WTC11 (cell line): ENCODE measurements around the gene LRRC10. TPM values are rescaled to one million over a fixed set of nuclear protein-coding genes. Genes with fewer than 3 reads are reported as not detected.

Experiments used
- ATAC-seq: fragments of 200-7000 bp; cut with Tn5 transposase; 2 replicates; pipeline ENCODE4 v1.10.0; 2021; ENCODE audit warnings: mild to moderate bottlenecking, moderate library complexity
- CTCF ChIA-PET: fragments of 300-600 bp; sonication (Branson Sonifier 250); formaldehyde crosslinking; loops from one replicate; lab custom pipeline; 2021; ENCODE audit warnings: antibody characterized with exemption; lab: Charles Lee
- POLR2A ChIA-PET: fragments of 350-600 bp; sonication (Branson Sonifier 250); formaldehyde crosslinking; loops from one replicate; lab custom pipeline; 2021; ENCODE audit warnings: antibody characterized with exemption; lab: Charles Lee
- DNase-seq: peaks from one replicate; pipeline ENCODE4 v3.0.0; 2021; ENCODE audit warnings: low spot score
- H3K27ac Mint-ChIP-seq: 2 replicates; pipeline ENCODE4 v1.8.0; 2021; ENCODE audit warnings: mixed read lengths
- H3K27me3 Mint-ChIP-seq: 2 replicates; pipeline ENCODE4 v1.8.0; 2021; ENCODE audit warnings: low read depth, mild to moderate bottlenecking, moderate library complexity, mixed read lengths
- H3K36me3 Mint-ChIP-seq: 2 replicates; pipeline ENCODE4 v1.8.0; 2021; ENCODE audit warnings: mixed read lengths
- H3K4me1 Mint-ChIP-seq: 2 replicates; pipeline ENCODE4 v1.8.0; 2022; ENCODE audit warnings: mixed read lengths
- H3K4me3 Mint-ChIP-seq: 2 replicates; pipeline ENCODE4 v1.8.0; 2021; ENCODE audit warnings: mild to moderate bottlenecking, moderate library complexity, mixed read lengths
- H3K9me3 Mint-ChIP-seq: 2 replicates; pipeline ENCODE4 v1.8.0; 2021; ENCODE audit warnings: mixed read lengths
- ATF6 ChIP-seq: sonication (generic); formaldehyde crosslinking; IDR thresholded peaks from 2 replicates; pipeline ENCODE4 v1.8.1; 2023; ENCODE audit warnings: mild to moderate bottlenecking, missing genetic modification reagents
- CREB1 ChIP-seq: sonication (generic); formaldehyde crosslinking; IDR thresholded peaks from 2 replicates; pipeline ENCODE4 v1.8.0; 2023; ENCODE audit warnings: mild to moderate bottlenecking, missing genetic modification reagents
- FOXJ3 ChIP-seq: sonication (generic); formaldehyde crosslinking; IDR thresholded peaks from 2 replicates; pipeline ENCODE4 v1.9.0; 2021; ENCODE audit warnings: missing genetic modification reagents, mild to moderate bottlenecking, borderline replicate concordance
- IRF2 ChIP-seq: sonication (generic); formaldehyde crosslinking; IDR thresholded peaks from 2 replicates; pipeline ENCODE4 v1.8.0; 2022; ENCODE audit warnings: low read depth, missing genetic modification reagents, borderline replicate concordance
- MLX ChIP-seq: sonication (generic); formaldehyde crosslinking; IDR thresholded peaks from 2 replicates; pipeline ENCODE4 v1.8.1; 2023; ENCODE audit warnings: mild to moderate bottlenecking, missing genetic modification reagents, moderate library complexity
- MXD4 ChIP-seq: fragments of 250-450 bp; sonication (Bioruptor Pico); IDR thresholded peaks from 2 replicates; pipeline ENCODE4 v1.8.0; 2021; ENCODE audit warnings: mild to moderate bottlenecking, moderate library complexity, borderline replicate concordance
- MYBL2 ChIP-seq: sonication (generic); formaldehyde crosslinking; IDR thresholded peaks from 2 replicates; pipeline ENCODE4 v1.8.1; 2023; ENCODE audit warnings: mild to moderate bottlenecking, moderate library complexity, missing genetic modification reagents
- NFYB ChIP-seq: sonication (generic); formaldehyde crosslinking; conservative IDR thresholded peaks from 2 replicates; pipeline ENCODE4 v1.8.0; 2022; ENCODE audit warnings: low read depth, missing genetic modification reagents
- PREB ChIP-seq: sonication (generic); formaldehyde crosslinking; IDR thresholded peaks from 2 replicates; pipeline ENCODE4 v1.8.1; 2022; ENCODE audit warnings: mild to moderate bottlenecking, missing genetic modification reagents, moderate library complexity, borderline replicate concordance
- SMAD4 ChIP-seq: sonication (generic); formaldehyde crosslinking; IDR thresholded peaks from 2 replicates; pipeline ENCODE4 v1.8.0; 2022; ENCODE audit warnings: mild to moderate bottlenecking, missing genetic modification reagents
- TP53 ChIP-seq: sonication (generic); formaldehyde crosslinking; IDR thresholded peaks from 2 replicates; pipeline ENCODE4 v1.8.1; 2023; ENCODE audit warnings: mild to moderate bottlenecking, missing genetic modification reagents
- USF2 ChIP-seq: sonication (generic); formaldehyde crosslinking; IDR thresholded peaks from 2 replicates; pipeline ENCODE4 v1.8.1; 2023; ENCODE audit warnings: mild to moderate bottlenecking, missing genetic modification reagents, moderate library complexity
- ZBTB43 ChIP-seq: sonication (generic); formaldehyde crosslinking; IDR thresholded peaks from 2 replicates; pipeline ENCODE4 v1.8.1; 2023; ENCODE audit warnings: mild to moderate bottlenecking, missing genetic modification reagents
- ZMAT4 ChIP-seq: fragments of 250-450 bp; sonication (Bioruptor Pico); IDR thresholded peaks from 2 replicates; pipeline ENCODE4 v1.9.0; 2021; ENCODE audit warnings: mild to moderate bottlenecking
- ZNF232 ChIP-seq: sonication (generic); formaldehyde crosslinking; IDR thresholded peaks from 2 replicates; pipeline ENCODE4 v1.8.0; 2022; ENCODE audit warnings: mild to moderate bottlenecking, missing genetic modification reagents
- ZNF263 ChIP-seq: sonication (generic); formaldehyde crosslinking; IDR thresholded peaks from 2 replicates; pipeline ENCODE4 v1.8.1; 2022; ENCODE audit warnings: low read depth, mild to moderate bottlenecking, moderate library complexity, missing genetic modification reagents
- ZNF317 ChIP-seq: sonication (generic); formaldehyde crosslinking; IDR thresholded peaks from 2 replicates; pipeline ENCODE4 v1.8.1; 2023; ENCODE audit warnings: low read depth, mild to moderate bottlenecking, moderate library complexity, missing genetic modification reagents, borderline replicate concordance
- ZNF512 ChIP-seq: sonication (generic); formaldehyde crosslinking; IDR thresholded peaks from 2 replicates; pipeline ENCODE4 v1.8.1; 2022; ENCODE audit warnings: missing genetic modification reagents, borderline replicate concordance
- ZNF532 ChIP-seq: fragments of 250-450 bp; sonication (Bioruptor Pico); IDR thresholded peaks from 2 replicates; pipeline ENCODE4 v1.9.0; 2021; ENCODE audit warnings: mild to moderate bottlenecking, borderline replicate concordance
- ZSCAN18 ChIP-seq: fragments of 250-450 bp; sonication (Bioruptor Pico); IDR thresholded peaks from 2 replicates; pipeline ENCODE4 v2.1.2; 2022; ENCODE audit warnings: mild to moderate bottlenecking, moderate library complexity
- total RNA-seq: library from RNA; stranded (reverse); gene quantifications from 3 replicates; pipeline ENCODE4 v1.2.3, GENCODE V29; 2021

The LRRC10 gene
- total RNA-seq, 1 experiment from 2014 or later: not detected

GRCh38 chr12:69642531-69642930, 31.8 kb upstream of the LRRC10 start (continued):
- TF ChIP-seq ZNF532 (CRISPR knock-in tag) (no peak), ZBTB43 (no peak), ZNF263 (CRISPR knock-in tag) (no peak), ZNF317 (no peak), ZNF512 (CRISPR knock-in tag) (no peak), ZSCAN18 (CRISPR knock-in tag) (no peak), CREB1 (no peak), MLX (no peak)

- no peaks in the 10 kb centered on the region for H3K9me3 Mint-ChIP-seq
- H3K36me3 Mint-ChIP-seq: no peaks in the 10 kb centered on the region
- ChIA-PET POLR2A (interaction anchor here (0.5 kb wide), 1 partner anchor 45 kb away, joined by 3 read pairs; no protein-coding TSS in a partner anchor), CTCF (interaction anchor here (1.1 kb wide), 1 partner anchor 12 kb away, joined by 3 read pairs; no protein-coding TSS in a partner anchor)
- DNase-seq (no peak), ATAC-seq (no peak)
- H3K27ac Mint-ChIP-seq: no peak overlapping the region
- peaks cover 3% of the 10 kb centered on the region; the same call in 1 of the 2 replicates for H3K27me3 Mint-ChIP-seq
- no peak overlapping the region for H3K4me3 Mint-ChIP-seq
- TF ChIP-seq PREB (CRISPR knock-in tag): no peak
- no peak for TF ChIP-seq USF2 (CRISPR knock-in tag)
- no peak for TF ChIP-seq SMAD4 (CRISPR knock-in tag)
- TF ChIP-seq MLX: no peak
- TF ChIP-seq MXD4 (CRISPR knock-in tag): no peak
- TF ChIP-seq NFYB (CRISPR knock-in tag): no peak
- TF ChIP-seq FOXJ3 (CRISPR knock-in tag): no peak
- TF ChIP-seq ATF6 (CRISPR knock-in tag): no peak
- no peak for TF ChIP-seq ZNF232 (CRISPR knock-in tag)
- TF ChIP-seq ZMAT4 (CRISPR knock-in tag): no peak
- TF ChIP-seq TP53 (CRISPR knock-in tag): no peak
- TF ChIP-seq MYBL2: no peak
- TF ChIP-seq IRF2 (CRISPR knock-in tag): no peak
- no peaks in the 10 kb centered on the region for H3K4me1 Mint-ChIP-seq
These were observed 30.8 kb upstream of the LRRC10 start for GRCh38 chr12:69641546-69641945.
